ENCODE results near the gene TBC1D13. TPM values are rescaled to one million over a fixed set of nuclear protein-coding genes. Genes with fewer than 3 reads are reported as not detected.

TBC1D13 gene
- total RNA-seq, 2 experiments from 2014 or later, result 25.4 to 28.7 TPM

GRCh38 chr9:128820665-128821583 is 33.9 kb downstream of the TBC1D13 start:
- Histone ChIP-seq H3K36me3 (ENCODE audit: insufficient read depth, low read length) (peaks cover 45% of the 10 kb centered on the region), H3K27ac (ENCODE audit: low read depth in 1 of 2, low read length in 2 of 2) (no peak overlapping the region), H3K4me3 (ENCODE audit: low read length) (no peak overlapping the region), H3K4me1 (ENCODE audit: insufficient read depth, low read length) (peaks cover 23% of the 10 kb centered on the region), H3K9me3 (ENCODE audit: control insufficient read depth in 1 of 2, insufficient read depth in 1 of 2, low read length in 2 of 2) (peaks cover 0 to 8% of the 10 kb centered on the region in 2 experiments), H3K27me3 (ENCODE audit: control insufficient read depth in 1 of 2, insufficient read depth in 2 of 2, low read length in 2 of 2) (no peaks in the 10 kb centered on the region)
- H3K36me3 Mint-ChIP-seq (ENCODE audit: low read depth), result peaks cover 37% of the 10 kb centered on the region
- no peaks in the 10 kb centered on the region for H3K9me3 Mint-ChIP-seq
- ATAC-seq (ENCODE audit: poor library complexity) (no peak), DNase-seq (no peak)
- no peaks in the 10 kb centered on the region for H3K27me3 Mint-ChIP-seq
- no peak overlapping the region for H3K27ac Mint-ChIP-seq
- CTCF ChIA-PET, result no interaction called here
- POLR2A ChIA-PET, result interaction anchor here (3.1 to 3.7 kb wide), 2 partner anchors 9 to 96 kb away, joined by 29 to 61 read pairs; partner anchors contain the start of genes SPOUT1 and ZDHHC12
- peaks cover 11% of the 10 kb centered on the region for H3K4me1 Mint-ChIP-seq (ENCODE audit: low read depth)
- TF ChIP-seq CTCF (IDR thresholded peaks at IDR 0.05), result no peak
- peak overlapping the region; percentile 89 for H3K4me3 Mint-ChIP-seq
- intact Hi-C loops (cut with DNase I, micrococcal nuclease), result no loop called here

GRCh38 chr9:128821584-128822406 is 34.7 kb downstream of the TBC1D13 start:
- Mint-ChIP-seq H3K4me3 (peak overlapping the region; percentile 54), H3K36me3 (ENCODE audit: low read depth) (peaks cover 46% of the 10 kb centered on the region), H3K27me3 (no peaks in the 10 kb centered on the region), H3K9me3 (no peaks in the 10 kb centered on the region), H3K27ac (no peak overlapping the region), H3K4me1 (ENCODE audit: low read depth) (peaks cover 11% of the 10 kb centered on the region)
- no peak overlapping the region for H3K4me3 ChIP-seq (ENCODE audit: low read length)
- H3K27ac ChIP-seq (ENCODE audit: low read depth in 1 of 2, low read length in 2 of 2), result no peak overlapping the region
- H3K9me3 ChIP-seq (ENCODE audit: control insufficient read depth in 1 of 2, insufficient read depth in 1 of 2, low read length in 2 of 2), result peaks cover 0 to 8% of the 10 kb centered on the region in 2 experiments
- H3K36me3 ChIP-seq (ENCODE audit: insufficient read depth, low read length), result peaks cover 52% of the 10 kb centered on the region
- intact Hi-C loops (cut with DNase I, micrococcal nuclease), result no loop called here
- no peak for TF ChIP-seq CTCF (IDR thresholded peaks at IDR 0.05)
- POLR2A ChIA-PET, result no interaction called here
- no peaks in the 10 kb centered on the region for H3K27me3 ChIP-seq (ENCODE audit: control insufficient read depth in 1 of 2, insufficient read depth in 2 of 2, low read length in 2 of 2)
- CTCF ChIA-PET, result no interaction called here
- ATAC-seq (ENCODE audit: poor library complexity) (no peak), DNase-seq (no peak)
- H3K4me1 ChIP-seq (ENCODE audit: insufficient read depth, low read length), result peaks cover 23% of the 10 kb centered on the region

GRCh38 chr9:128822407-128823042 is 35.5 kb downstream of the TBC1D13 start:
- no peak overlapping the region for H3K4me3 ChIP-seq (ENCODE audit: low read length)
- Mint-ChIP-seq H3K9me3 (no peaks in the 10 kb centered on the region), H3K27ac (no peak overlapping the region), H3K36me3 (ENCODE audit: low read depth) (peaks cover 53% of the 10 kb centered on the region), H3K27me3 (no peaks in the 10 kb centered on the region), H3K4me1 (ENCODE audit: low read depth) (peaks cover 11% of the 10 kb centered on the region), H3K4me3 (no peak overlapping the region)
- ChIA-PET POLR2A (no interaction called here), CTCF (no interaction called here)
- H3K27ac ChIP-seq (ENCODE audit: low read depth in 1 of 2, low read length in 2 of 2), result no peak overlapping the region
- peaks cover 58% of the 10 kb centered on the region for H3K36me3 ChIP-seq (ENCODE audit: insufficient read depth, low read length)
- peaks cover 22% of the 10 kb centered on the region for H3K4me1 ChIP-seq (ENCODE audit: insufficient read depth, low read length)
- H3K9me3 ChIP-seq (ENCODE audit: control insufficient read depth in 1 of 2, insufficient read depth in 1 of 2, low read length in 2 of 2), result peaks cover 0 to 4% of the 10 kb centered on the region in 2 experiments
- no peaks in the 10 kb centered on the region for H3K27me3 ChIP-seq (ENCODE audit: control insufficient read depth in 1 of 2, insufficient read depth in 2 of 2, low read length in 2 of 2)
- no peak for ATAC-seq (ENCODE audit: poor library complexity)
- no peak for DNase-seq
- no peak for TF ChIP-seq CTCF (IDR thresholded peaks at IDR 0.05)
- intact Hi-C loops (cut with DNase I, micrococcal nuclease), result no loop called here

Data from CD4-positive, alpha-beta T cell (primary cell).